Subcutaneous adipose tissue (tissue), 4 donors: ENCODE measurements around the gene PIK3R2. TPM values are rescaled to one million over a fixed set of nuclear protein-coding genes. Genes with fewer than 3 reads are reported as not detected.

Experiments
- CTCF ChIP-seq: fragments of 450-650 bp; IDR thresholded peaks from one replicate; pipeline ENCODE4 v1.5.1; 2016; ENCODE audit warnings: low read depth, mild to moderate bottlenecking, control low read depth, antibody characterized with exemption, moderate library complexity
- total RNA-seq, 4 donors: library from RNA; depleted of rRNA; stranded (reverse); fragments of >200 nt; gene quantifications; one replicate each; pipeline ENCODE4 v1.1.0, GENCODE V29; 2016

PIK3R2 gene
- total RNA-seq, 4 donors from 2014 or later, result 4.7 to 10.0 (median 7.0) TPM

GRCh38 chr19:18137657-18138339 is 15.2 kb upstream of the PIK3R2 start:
- TF ChIP-seq CTCF, result no peak

GRCh38 chr19:18140473-18140872 is 12.5 kb upstream of the PIK3R2 start:
- no peak for TF ChIP-seq CTCF

- no peak for TF ChIP-seq CTCF
Measured at GRCh38 chr19:18141031-18141430, 11.9 kb upstream of the PIK3R2 start.

GRCh38 chr19:18143902-18144301 is 9.1 kb upstream of the PIK3R2 start:
- no peak for TF ChIP-seq CTCF

- no peak for TF ChIP-seq CTCF
Measured at GRCh38 chr19:18144361-18144760, 8.6 kb upstream of the PIK3R2 start.

GRCh38 chr19:18144906-18145305 is 8.1 kb upstream of the PIK3R2 start:
- no peak for TF ChIP-seq CTCF

- TF ChIP-seq CTCF, result no peak
Measured at GRCh38 chr19:18145391-18145999, 7.5 kb upstream of the PIK3R2 start.
